Measurements from ENCODE around the gene NCOA4. TPM values are rescaled to one million over a fixed set of nuclear protein-coding genes. Genes with fewer than 3 reads are reported as not detected.
"Not testable (repeated sequence)": the region's sequence is repeated elsewhere in the genome, so short reads cannot be mapped to it uniquely, and the experiment has no call there.

The NCOA4 gene
- total RNA-seq, 1 donor from 2014 or later: 103 TPM

GRCh38 chr10:46006219-46006618 is 24.2 kb downstream of the NCOA4 start:
- H3K27me3 Mint-ChIP-seq (ENCODE audit: low read depth): no peaks in the 10 kb centered on the region
- intact Hi-C loops (cut with micrococcal nuclease): no loop called here
- no peaks in the 10 kb centered on the region for H3K4me1 Mint-ChIP-seq (ENCODE audit: low read depth)
- H3K27ac Mint-ChIP-seq: no peak overlapping the region
- H3K36me3 Mint-ChIP-seq (ENCODE audit: low read depth): peaks cover 86% of the 10 kb centered on the region
- DNase-seq (ENCODE audit: low spot score): no peak
- no peak overlapping the region for H3K4me3 Mint-ChIP-seq (ENCODE audit: low read depth)
- no peaks in the 10 kb centered on the region for H3K9me3 Mint-ChIP-seq

DNA sequence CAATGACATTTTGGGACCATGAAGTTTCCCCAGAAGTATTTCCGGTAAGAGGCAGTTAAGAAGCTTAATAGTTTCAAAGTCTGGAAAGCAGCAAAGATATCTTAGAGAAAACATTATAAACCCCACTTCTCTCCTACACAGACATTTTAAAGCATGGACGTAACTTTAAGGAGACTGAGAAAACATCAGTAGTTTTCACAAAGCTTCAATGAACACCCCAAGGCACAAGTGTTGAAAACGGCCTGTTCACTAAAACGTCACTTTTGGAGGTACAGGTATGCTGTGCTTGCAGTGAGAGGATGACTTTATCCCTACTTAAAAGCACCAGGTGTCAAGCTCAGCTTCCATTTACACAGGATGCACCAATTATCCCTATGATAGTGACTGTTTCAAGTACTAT is 25.0 kb downstream of the NCOA4 start:
- Mint-ChIP-seq H3K4me3 (ENCODE audit: low read depth) (no peak overlapping the region), H3K36me3 (ENCODE audit: low read depth) (peaks cover 86% of the 10 kb centered on the region)

DNA sequence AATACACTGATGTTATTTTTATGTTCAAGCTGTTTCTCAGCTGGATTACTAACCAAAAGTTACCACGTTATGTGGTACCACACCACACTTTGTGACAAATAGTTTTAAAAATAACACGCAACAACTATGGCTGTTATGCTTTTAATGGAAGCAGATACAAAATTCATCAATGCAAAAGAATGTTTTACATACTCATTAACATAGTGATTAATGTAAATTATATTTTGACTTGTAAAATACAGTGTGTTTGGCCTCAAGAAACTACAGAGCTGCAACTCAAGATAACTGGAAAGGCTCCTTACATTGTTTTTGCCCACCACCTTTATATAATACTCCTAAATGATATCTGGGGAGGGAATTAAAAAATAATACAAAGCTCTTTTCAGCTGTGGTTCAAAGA is 25.5 kb downstream of the NCOA4 start:
- Mint-ChIP-seq H3K27me3 (ENCODE audit: low read depth) (no peaks in the 10 kb centered on the region), H3K4me1 (ENCODE audit: low read depth) (no peaks in the 10 kb centered on the region), H3K27ac (no peak overlapping the region), H3K36me3 (ENCODE audit: low read depth) (peaks cover 87% of the 10 kb centered on the region), H3K4me3 (ENCODE audit: low read depth) (no peak overlapping the region), H3K9me3 (no peaks in the 10 kb centered on the region)
- intact Hi-C loops (cut with micrococcal nuclease): loop anchor here (1.0 kb wide), 1 partner anchor 14 kb away; no protein-coding TSS in a partner anchor
- DNase-seq (ENCODE audit: low spot score): no peak

More for the DNA sequence above, 25.0 kb downstream of the NCOA4 start:
- H3K9me3 Mint-ChIP-seq: no peaks in the 10 kb centered on the region
- intact Hi-C loops (cut with micrococcal nuclease): no loop called here
- no peak for DNase-seq (ENCODE audit: low spot score)
- no peaks in the 10 kb centered on the region for H3K27me3 Mint-ChIP-seq (ENCODE audit: low read depth)
- H3K4me1 Mint-ChIP-seq (ENCODE audit: low read depth): no peaks in the 10 kb centered on the region
- H3K27ac Mint-ChIP-seq: no peak overlapping the region

DNA sequence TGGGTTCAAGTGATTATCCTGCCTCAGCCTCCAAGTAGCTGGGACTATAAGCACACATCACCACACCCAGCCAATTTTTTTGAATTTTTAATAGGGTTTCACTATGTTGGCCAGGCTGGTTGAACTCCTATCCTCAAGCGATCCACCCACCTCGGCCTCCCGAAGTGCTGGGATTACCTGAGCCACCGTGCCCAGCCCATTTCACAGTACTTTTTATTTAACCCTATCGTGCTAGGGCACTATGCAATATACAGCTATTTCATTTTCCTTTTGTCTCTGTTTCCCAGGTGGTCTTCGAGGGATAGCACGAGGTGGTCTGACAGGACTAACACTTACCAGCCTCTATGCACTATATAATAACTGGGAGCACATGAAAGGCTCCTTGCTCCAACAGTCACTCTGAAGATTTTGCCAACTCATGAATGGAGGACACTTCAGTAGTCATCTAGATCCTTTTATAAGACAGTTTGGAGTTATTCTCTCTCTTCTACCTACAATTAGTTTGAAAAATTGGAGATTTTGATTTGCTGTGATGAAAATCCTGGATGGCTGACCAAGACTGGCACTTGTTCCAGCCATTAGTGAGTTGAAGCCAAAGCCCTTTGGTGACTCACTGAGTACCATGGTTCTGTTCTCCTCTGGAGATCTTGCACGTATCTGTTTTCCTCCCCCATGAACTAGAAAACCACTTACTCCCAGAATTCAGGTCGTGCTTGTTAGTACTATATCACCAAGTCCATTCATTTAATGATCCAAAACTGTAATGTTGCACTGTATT is 27.3 kb downstream of the NCOA4 start:
- Mint-ChIP-seq H3K9me3 (no peaks in the 10 kb centered on the region), H3K36me3 (ENCODE audit: low read depth) (peaks cover 87% of the 10 kb centered on the region), H3K27me3 (ENCODE audit: low read depth) (no peaks in the 10 kb centered on the region), H3K4me3 (ENCODE audit: low read depth) (no peak overlapping the region), H3K27ac (no peak overlapping the region), H3K4me1 (ENCODE audit: low read depth) (no peaks in the 10 kb centered on the region)
- DNase-seq (ENCODE audit: low spot score): no peak
- intact Hi-C loops (cut with micrococcal nuclease): no loop called here

DNA sequence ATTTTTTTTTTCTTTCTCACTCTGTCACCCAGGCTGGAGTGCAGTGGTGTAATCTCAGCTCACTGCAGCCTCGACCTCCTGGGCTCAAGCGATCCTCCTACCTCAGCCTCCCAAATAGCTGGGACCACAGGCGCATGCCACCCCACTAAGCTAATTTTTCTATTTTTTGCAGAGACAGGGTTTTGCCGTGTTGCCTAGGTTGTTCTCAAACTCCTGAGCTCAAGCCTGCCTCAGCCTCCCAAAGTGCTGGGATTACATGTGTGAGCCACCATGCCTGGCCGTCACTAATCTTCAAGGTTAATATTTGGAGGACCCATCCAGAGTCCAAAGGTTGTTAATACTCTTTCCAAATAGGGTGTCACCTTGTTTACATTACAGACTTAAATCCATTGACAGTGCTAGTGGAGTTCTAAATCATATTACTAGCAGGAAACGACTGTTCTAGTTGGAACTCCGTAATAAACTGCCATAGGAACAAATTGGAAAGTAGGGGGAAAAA is 28.2 kb downstream of the NCOA4 start:
- H3K4me3 Mint-ChIP-seq (ENCODE audit: low read depth); H3K27ac Mint-ChIP-seq; H3K9me3 Mint-ChIP-seq; H3K4me1 Mint-ChIP-seq (ENCODE audit: low read depth); H3K27me3 Mint-ChIP-seq (ENCODE audit: low read depth); DNase-seq (ENCODE audit: low spot score); intact Hi-C loops (cut with micrococcal nuclease): not testable (repeated sequence)
- H3K36me3 Mint-ChIP-seq (ENCODE audit: low read depth): peaks cover 87% of the 10 kb centered on the region

- H3K4me1 Mint-ChIP-seq (ENCODE audit: low read depth): no peaks in the 10 kb centered on the region
- H3K36me3 Mint-ChIP-seq (ENCODE audit: low read depth): peaks cover 85% of the 10 kb centered on the region
- no peaks in the 10 kb centered on the region for H3K9me3 Mint-ChIP-seq
- intact Hi-C loops (cut with micrococcal nuclease): no loop called here
- H3K27ac Mint-ChIP-seq: no peak overlapping the region
- H3K4me3 Mint-ChIP-seq (ENCODE audit: low read depth): no peak overlapping the region
- no peaks in the 10 kb centered on the region for H3K27me3 Mint-ChIP-seq (ENCODE audit: low read depth)
- DNase-seq (ENCODE audit: low spot score): no peak
These were observed 29.2 kb downstream of the NCOA4 start for GRCh38 chr10:46001187-46001756.

DNA sequence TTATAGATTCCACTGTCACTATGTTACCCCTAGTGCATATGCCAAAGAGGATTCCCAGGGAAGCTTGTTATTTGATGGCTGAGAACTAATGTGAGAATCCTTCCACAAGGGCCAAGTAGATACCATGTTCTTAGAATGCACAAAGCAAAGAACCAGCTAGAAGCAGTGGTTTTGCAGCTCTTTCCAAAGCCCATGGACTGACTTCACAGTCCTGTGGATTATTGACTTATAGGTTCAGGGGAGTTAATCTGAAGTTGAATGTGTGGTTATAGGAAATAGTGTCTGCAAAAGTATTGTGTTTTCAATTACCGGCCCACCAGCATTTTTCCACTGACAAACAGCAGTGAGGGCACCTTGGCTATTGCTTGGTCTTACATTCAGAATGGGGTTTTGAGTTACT is 29.9 kb downstream of the NCOA4 start:
- DNase-seq (ENCODE audit: low spot score): no peak
- Mint-ChIP-seq H3K27ac (no peak overlapping the region), H3K27me3 (ENCODE audit: low read depth) (no peaks in the 10 kb centered on the region), H3K4me3 (ENCODE audit: low read depth) (no peak overlapping the region), H3K36me3 (ENCODE audit: low read depth) (peaks cover 80% of the 10 kb centered on the region), H3K4me1 (ENCODE audit: low read depth) (no peaks in the 10 kb centered on the region), H3K9me3 (no peaks in the 10 kb centered on the region)
- intact Hi-C loops (cut with micrococcal nuclease): no loop called here

- H3K27me3 Mint-ChIP-seq (ENCODE audit: low read depth); intact Hi-C loops (cut with micrococcal nuclease); H3K27ac Mint-ChIP-seq; DNase-seq (ENCODE audit: low spot score); H3K4me3 Mint-ChIP-seq (ENCODE audit: low read depth); H3K9me3 Mint-ChIP-seq; H3K4me1 Mint-ChIP-seq (ENCODE audit: low read depth): not testable (repeated sequence)
- H3K36me3 Mint-ChIP-seq (ENCODE audit: low read depth): peaks cover 75% of the 10 kb centered on the region
These were observed 30.5 kb downstream of the NCOA4 start for GRCh38 chr10:45999955-46000354.

DNA sequence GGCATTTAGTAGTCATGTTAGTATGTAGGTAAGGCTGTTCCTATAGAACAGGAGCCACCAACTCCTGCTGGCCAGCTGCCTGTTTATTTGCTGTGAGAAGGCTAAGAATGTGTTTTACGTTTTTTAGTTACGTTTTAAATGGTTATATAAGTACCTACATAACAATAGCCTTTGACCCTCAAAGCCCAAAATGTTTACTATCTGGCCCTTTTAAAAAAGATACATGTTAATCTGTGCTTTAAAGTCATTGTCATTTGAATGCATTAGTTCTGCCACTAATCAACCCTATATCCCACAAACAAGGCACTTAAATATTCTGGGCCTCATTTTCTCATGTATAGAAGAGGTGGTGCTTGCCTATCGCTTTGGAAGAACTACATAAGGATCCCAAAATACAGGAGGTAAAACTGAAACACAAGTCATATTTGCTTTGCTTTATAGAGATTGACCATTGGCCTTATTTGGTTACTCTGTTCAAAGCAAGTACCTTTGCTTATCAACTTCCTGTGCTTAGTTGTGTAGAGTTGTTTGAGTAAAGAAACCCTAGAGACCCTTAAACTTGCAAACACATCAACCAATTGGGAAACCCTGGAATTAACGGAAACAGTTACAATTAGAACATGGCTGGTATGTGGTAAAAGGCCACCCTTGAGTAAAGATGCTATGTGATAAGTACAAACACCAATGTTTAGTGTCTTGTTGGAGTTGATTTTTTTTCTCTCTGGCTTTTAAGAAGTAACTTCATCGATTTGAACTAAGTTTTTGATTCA is 32.2 kb downstream of the NCOA4 start:
- Mint-ChIP-seq H3K36me3 (ENCODE audit: low read depth) (peaks cover 74% of the 10 kb centered on the region), H3K4me3 (ENCODE audit: low read depth) (no peak overlapping the region), H3K4me1 (ENCODE audit: low read depth) (no peaks in the 10 kb centered on the region), H3K9me3 (no peaks in the 10 kb centered on the region), H3K27ac (no peak overlapping the region), H3K27me3 (ENCODE audit: low read depth) (no peaks in the 10 kb centered on the region)
- intact Hi-C loops (cut with micrococcal nuclease): no loop called here
- DNase-seq (ENCODE audit: low spot score): no peak

- peaks cover 77% of the 10 kb centered on the region for H3K36me3 Mint-ChIP-seq (ENCODE audit: low read depth)
These were observed 32.9 kb downstream of the NCOA4 start for GRCh38 chr10:45997557-45997956.

GRCh38 chr10:45985590-45985989 is 44.8 kb downstream of the NCOA4 start:
- DNase-seq (ENCODE audit: low spot score); H3K9me3 Mint-ChIP-seq; H3K27ac Mint-ChIP-seq; H3K27me3 Mint-ChIP-seq (ENCODE audit: low read depth); intact Hi-C loops (cut with micrococcal nuclease); H3K4me3 Mint-ChIP-seq (ENCODE audit: low read depth); H3K4me1 Mint-ChIP-seq (ENCODE audit: low read depth): not testable (repeated sequence)
- H3K36me3 Mint-ChIP-seq (ENCODE audit: low read depth): peaks cover 35% of the 10 kb centered on the region

More at GRCh38 chr10:45997557-45997956, 32.9 kb downstream of the NCOA4 start:
- Mint-ChIP-seq H3K27me3 (ENCODE audit: low read depth) (no peaks in the 10 kb centered on the region), H3K4me1 (ENCODE audit: low read depth) (no peaks in the 10 kb centered on the region), H3K27ac (no peak overlapping the region), H3K9me3 (no peaks in the 10 kb centered on the region), H3K4me3 (ENCODE audit: low read depth) (no peak overlapping the region)
- DNase-seq (ENCODE audit: low spot score): no peak
- intact Hi-C loops (cut with micrococcal nuclease): no loop called here

DNA sequence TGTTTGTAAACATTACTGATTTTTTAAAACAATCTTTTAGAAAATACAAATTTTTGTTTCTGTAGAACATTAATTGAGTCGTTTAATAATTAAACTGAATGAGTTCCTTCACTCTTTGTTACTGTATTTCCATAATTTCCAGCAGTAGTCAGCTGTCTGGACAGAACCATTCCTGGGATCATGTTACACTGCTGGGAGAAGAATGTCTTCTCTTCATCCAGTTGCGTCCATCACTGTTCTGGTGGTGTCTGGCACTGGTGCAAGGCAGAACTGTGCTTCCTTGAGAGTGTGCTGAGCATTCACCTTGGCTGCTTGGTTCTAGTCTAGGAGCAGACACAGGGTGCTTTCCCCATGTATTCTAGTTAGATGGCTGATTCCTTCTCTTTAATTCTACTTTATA is 46.0 kb downstream of the NCOA4 start:
- H3K27me3 Mint-ChIP-seq (ENCODE audit: low read depth); H3K4me1 Mint-ChIP-seq (ENCODE audit: low read depth); H3K9me3 Mint-ChIP-seq; H3K4me3 Mint-ChIP-seq (ENCODE audit: low read depth); DNase-seq (ENCODE audit: low spot score); H3K27ac Mint-ChIP-seq; intact Hi-C loops (cut with micrococcal nuclease): not testable (repeated sequence)
- H3K36me3 Mint-ChIP-seq (ENCODE audit: low read depth): peaks cover 32% of the 10 kb centered on the region

Measured in activated T-helper 2 cell treated with anti-CD3 and anti-CD28 coated beads, Interferon-gamma antibody, Interleukin-2, Interleukin-4, amounts not matched to agents 10 μg/mL and 5 μg/mL and 100 μg/mL, durations not matched to agents 14 hours and 24 hours and 36 hours (primary cell).